Endodermal cell (in vitro differentiated cells): ENCODE measurements around the gene NREP. TPM values are rescaled to one million over a fixed set of nuclear protein-coding genes. Genes with fewer than 3 reads are reported as not detected.

Experiments
- DNase-seq: peaks from one replicate; pipeline ENCODE4 v3.0.0-alpha.2; 2017
- H3K27ac ChIP-seq: 2 replicates; pipeline ENCODE4 v1.5.1; 2013; ENCODE audit warnings: mild to moderate bottlenecking, low read depth, low read length, moderate library complexity
- H3K27me3 ChIP-seq: 2 replicates; pipeline ENCODE4 v1.6.1; 2013; ENCODE audit warnings: mild to moderate bottlenecking, low read length, moderate library complexity; ENCODE audit not compliant: insufficient read depth, control insufficient read depth, poor library complexity, severe bottlenecking
- H3K36me3 ChIP-seq: 2 replicates; pipeline ENCODE4 v1.7.0; 2013; ENCODE audit warnings: mild to moderate bottlenecking, low read length, moderate library complexity; ENCODE audit not compliant: control insufficient read depth, insufficient read depth
- H3K4me1 ChIP-seq: one replicate; pipeline ENCODE4 v1.7.0; 2013; ENCODE audit warnings: low read length; ENCODE audit not compliant: control insufficient read depth, insufficient read depth
- H3K4me3 ChIP-seq: 2 replicates; pipeline ENCODE4 v1.5.1; 2013; ENCODE audit warnings: mild to moderate bottlenecking, low read length, moderate library complexity
- H3K9ac ChIP-seq: 2 replicates; pipeline ENCODE4 v1.6.1; 2013; ENCODE audit warnings: mild to moderate bottlenecking, low read length, moderate library complexity; ENCODE audit not compliant: poor library complexity, severe bottlenecking; ENCODE audit errors: extremely low read depth
- H3K9me3 ChIP-seq: 2 replicates; pipeline ENCODE4 v1.6.1; 2013; ENCODE audit warnings: mild to moderate bottlenecking, low read length, moderate library complexity; ENCODE audit not compliant: control insufficient read depth
- H3K27ac Mint-ChIP-seq: 2 replicates; pipeline ENCODE4 v1.8.0; 2020; ENCODE audit warnings: mixed read lengths
- H3K27me3 Mint-ChIP-seq: 2 replicates; pipeline ENCODE4 v1.8.0; 2021; ENCODE audit warnings: mild to moderate bottlenecking, mixed read lengths; ENCODE audit not compliant: insufficient read depth
- H3K36me3 Mint-ChIP-seq: 2 replicates; pipeline ENCODE4 v1.8.0; 2020; ENCODE audit warnings: low read depth, mixed read lengths
- H3K4me1 Mint-ChIP-seq: 2 replicates; pipeline ENCODE4 v1.8.0; 2020; ENCODE audit warnings: mixed read lengths
- H3K4me3 Mint-ChIP-seq: 2 replicates; pipeline ENCODE4 v1.8.0; 2020; ENCODE audit warnings: mild to moderate bottlenecking, moderate library complexity, mixed read lengths
- H3K9me3 Mint-ChIP-seq: 2 replicates; pipeline ENCODE4 v1.8.0; 2020; ENCODE audit warnings: mild to moderate bottlenecking, mixed read lengths
- WGBS, 2 experiments: methylation state at CpG; one replicate each; pipeline versions ENCODE4 v1.1.5 to v1.1.7; 2013; ENCODE audit warnings: missing lambda C conversion rate in 2 of 2, mixed read lengths in 1 of 2; ENCODE audit not compliant: insufficient coverage in 1 of 2, insufficient read length in 1 of 2; 5-methylcytosine and 5-hydroxymethylcytosine counted together
- total RNA-seq, 2 donors: library from RNA; stranded (reverse); fragmentation: NEBNext Ultra II Directional in 1 of 2; extraction: Animal tissue kit (Norgen Biotek cat#: 25700) in 1 of 2; gene quantifications; 2 replicates in 1 of 2; 3 replicates in 1 of 2; pipeline ENCODE4 v1.2.1, GENCODE V29; 2021
- TF ChIP-seq, protein P1 (sequence below): fragments of 200-600 bp; sonication (generic); conservative IDR thresholded peaks from 2 replicates; pipeline ENCODE4 v1.5.0; 2021; ENCODE audit warnings: antibody characterized with exemption, mild to moderate bottlenecking

The NREP gene
- total RNA-seq, 2 donors from 2014 or later, result 212 to 238 TPM

DNA sequence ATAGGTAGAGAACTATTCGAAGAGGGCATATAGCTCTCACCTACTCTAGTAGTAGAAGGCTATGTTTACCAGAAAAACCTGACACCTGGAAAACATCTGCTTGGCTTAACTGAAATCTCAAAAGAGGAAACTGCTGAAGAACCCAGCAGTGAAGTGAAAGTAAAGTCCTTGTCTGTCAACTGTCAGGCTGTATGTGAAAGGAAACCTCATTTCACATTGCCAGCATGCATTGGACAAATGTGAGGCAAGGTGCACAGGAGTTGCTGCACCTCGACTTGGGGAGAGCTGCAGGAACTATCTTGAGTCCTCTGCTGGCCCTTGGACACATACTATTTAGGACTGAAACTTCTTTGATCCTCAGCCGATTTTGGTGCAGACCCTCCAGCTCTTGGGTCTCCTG, 53.3 kb downstream of the NREP start:
- no peaks in the 10 kb centered on the region for H3K27me3 ChIP-seq
- no peaks in the 10 kb centered on the region for H3K36me3 ChIP-seq
- H3K4me3 ChIP-seq, result no peak overlapping the region
- H3K9me3 ChIP-seq, result no peaks in the 10 kb centered on the region
- Mint-ChIP-seq H3K4me3 (no peak overlapping the region), H3K27ac (no peak overlapping the region), H3K9me3 (no peaks in the 10 kb centered on the region), H3K27me3 (peaks cover 5% of the 10 kb centered on the region), H3K36me3 (no peaks in the 10 kb centered on the region), H3K4me1 (peaks cover 31% of the 10 kb centered on the region)
- no peak overlapping the region for H3K27ac ChIP-seq
- 92% methylated on average over 3 of the region's 3 CpGs; no CpG with 5 or more reads in 1 of the 2 experiments for WGBS, 2 experiments
- TF ChIP-seq, protein P1, sequence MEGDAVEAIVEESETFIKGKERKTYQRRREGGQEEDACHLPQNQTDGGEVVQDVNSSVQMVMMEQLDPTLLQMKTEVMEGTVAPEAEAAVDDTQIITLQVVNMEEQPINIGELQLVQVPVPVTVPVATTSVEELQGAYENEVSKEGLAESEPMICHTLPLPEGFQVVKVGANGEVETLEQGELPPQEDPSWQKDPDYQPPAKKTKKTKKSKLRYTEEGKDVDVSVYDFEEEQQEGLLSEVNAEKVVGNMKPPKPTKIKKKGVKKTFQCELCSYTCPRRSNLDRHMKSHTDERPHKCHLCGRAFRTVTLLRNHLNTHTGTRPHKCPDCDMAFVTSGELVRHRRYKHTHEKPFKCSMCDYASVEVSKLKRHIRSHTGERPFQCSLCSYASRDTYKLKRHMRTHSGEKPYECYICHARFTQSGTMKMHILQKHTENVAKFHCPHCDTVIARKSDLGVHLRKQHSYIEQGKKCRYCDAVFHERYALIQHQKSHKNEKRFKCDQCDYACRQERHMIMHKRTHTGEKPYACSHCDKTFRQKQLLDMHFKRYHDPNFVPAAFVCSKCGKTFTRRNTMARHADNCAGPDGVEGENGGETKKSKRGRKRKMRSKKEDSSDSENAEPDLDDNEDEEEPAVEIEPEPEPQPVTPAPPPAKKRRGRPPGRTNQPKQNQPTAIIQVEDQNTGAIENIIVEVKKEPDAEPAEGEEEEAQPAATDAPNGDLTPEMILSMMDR, result no peak
- H3K9ac ChIP-seq, result no peak overlapping the region
- no peak for DNase-seq
- H3K4me1 ChIP-seq, result peaks cover 2% of the 10 kb centered on the region

DNA sequence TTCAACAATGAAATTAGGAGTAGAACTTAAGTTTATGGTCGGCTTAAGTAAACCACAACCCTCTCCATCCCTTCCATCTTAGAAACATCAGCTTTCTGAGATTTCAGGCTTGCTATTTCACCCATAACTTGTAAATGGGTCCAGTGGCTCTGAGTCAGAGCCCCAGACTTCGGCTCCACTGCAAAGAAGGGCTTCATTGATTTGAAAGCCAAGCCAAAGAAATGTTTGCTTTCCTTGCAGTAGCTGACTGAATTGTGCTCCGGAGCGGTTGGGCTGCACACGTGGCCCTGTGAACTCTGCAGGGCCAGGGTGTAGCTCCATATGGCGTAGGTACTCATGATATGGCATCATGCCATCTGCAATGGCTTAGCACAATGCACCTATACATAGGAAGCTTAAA, 57.0 kb downstream of the NREP start:
- H3K4me1 Mint-ChIP-seq, result peaks cover 11% of the 10 kb centered on the region
- Histone ChIP-seq H3K4me3 (no peak overlapping the region), H3K27me3 (no peaks in the 10 kb centered on the region), H3K27ac (no peak overlapping the region), H3K9me3 (no peaks in the 10 kb centered on the region), H3K36me3 (no peaks in the 10 kb centered on the region), H3K9ac (no peak overlapping the region), H3K4me1 (no peaks in the 10 kb centered on the region)
- no peak overlapping the region for H3K4me3 Mint-ChIP-seq
- TF ChIP-seq, protein P1, result no peak
- H3K9me3 Mint-ChIP-seq, result no peaks in the 10 kb centered on the region
- no peak for DNase-seq
- no peak overlapping the region for H3K27ac Mint-ChIP-seq
- H3K36me3 Mint-ChIP-seq, result no peaks in the 10 kb centered on the region
- WGBS, 2 experiments, result 94 to 100% methylated on average over 4 to 6 of the region's 6 CpGs
- H3K27me3 Mint-ChIP-seq, result peaks cover 3% of the 10 kb centered on the region

DNA sequence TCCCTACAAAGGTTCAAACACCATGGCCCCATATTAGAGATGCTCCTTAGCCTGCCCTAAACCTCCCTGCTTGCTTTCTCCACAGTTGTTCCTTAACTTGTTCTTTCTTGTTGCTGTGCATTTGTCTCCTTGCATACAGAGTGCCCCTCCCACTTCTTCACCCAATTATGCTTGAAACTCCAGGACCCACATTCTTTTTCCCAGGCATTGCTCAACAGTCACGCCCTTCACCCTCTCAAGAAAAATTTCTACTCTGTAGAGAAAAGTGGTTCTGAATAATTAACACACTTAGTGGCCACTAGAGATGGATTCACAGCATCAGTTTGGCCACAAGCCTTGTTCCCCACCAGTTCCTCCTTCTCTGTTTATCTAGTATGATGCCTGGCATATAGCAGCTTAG, 57.7 kb downstream of the NREP start:
- Histone ChIP-seq H3K4me3 (no peak overlapping the region), H3K9me3 (no peaks in the 10 kb centered on the region), H3K9ac (no peak overlapping the region), H3K27ac (no peak overlapping the region), H3K36me3 (no peaks in the 10 kb centered on the region), H3K27me3 (no peaks in the 10 kb centered on the region), H3K4me1 (no peaks in the 10 kb centered on the region)
- 83% methylated on average over 1 of the region's 1 CpG; no CpG with 5 or more reads in 1 of the 2 experiments for WGBS, 2 experiments
- H3K36me3 Mint-ChIP-seq, result no peaks in the 10 kb centered on the region
- no peak overlapping the region for H3K27ac Mint-ChIP-seq
- H3K27me3 Mint-ChIP-seq, result peaks cover 3% of the 10 kb centered on the region
- TF ChIP-seq, protein P1, result no peak
- no peaks in the 10 kb centered on the region for H3K9me3 Mint-ChIP-seq
- H3K4me3 Mint-ChIP-seq, result no peak overlapping the region
- DNase-seq, result no peak
- peaks cover 6% of the 10 kb centered on the region for H3K4me1 Mint-ChIP-seq
